Epidermal melanocyte (primary cell): ENCODE data around the gene PDIA2.

ENCODE experiments used
- DNase-seq: peaks from one replicate; pipeline ENCODE4 v3.0.0; 2011; ENCODE audit warnings: low spot score; ENCODE audit not compliant: insufficient read length

Gene PDIA2

DNA sequence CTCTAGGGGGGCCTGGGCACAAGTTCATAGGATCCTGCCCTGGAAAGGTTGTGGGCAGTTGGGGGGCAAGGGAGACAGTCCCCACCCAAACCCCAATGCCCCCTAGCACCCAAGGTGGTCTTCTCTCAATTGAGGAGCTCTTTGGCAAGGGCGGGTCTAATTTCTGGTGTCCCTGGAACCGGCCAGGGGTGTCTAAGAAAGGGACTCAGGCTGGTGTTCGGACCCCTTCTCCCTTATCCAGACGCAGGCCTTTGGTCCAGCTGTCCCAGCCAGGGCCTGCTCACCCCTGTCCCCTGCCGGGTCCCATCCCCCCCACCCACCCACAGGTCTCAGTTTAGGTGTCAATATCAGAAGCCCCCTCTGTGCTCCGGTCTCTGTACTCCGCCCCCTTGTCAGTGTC lies 3.4 kb upstream of the PDIA2 start:
- DNase-seq: no peak

DNA sequence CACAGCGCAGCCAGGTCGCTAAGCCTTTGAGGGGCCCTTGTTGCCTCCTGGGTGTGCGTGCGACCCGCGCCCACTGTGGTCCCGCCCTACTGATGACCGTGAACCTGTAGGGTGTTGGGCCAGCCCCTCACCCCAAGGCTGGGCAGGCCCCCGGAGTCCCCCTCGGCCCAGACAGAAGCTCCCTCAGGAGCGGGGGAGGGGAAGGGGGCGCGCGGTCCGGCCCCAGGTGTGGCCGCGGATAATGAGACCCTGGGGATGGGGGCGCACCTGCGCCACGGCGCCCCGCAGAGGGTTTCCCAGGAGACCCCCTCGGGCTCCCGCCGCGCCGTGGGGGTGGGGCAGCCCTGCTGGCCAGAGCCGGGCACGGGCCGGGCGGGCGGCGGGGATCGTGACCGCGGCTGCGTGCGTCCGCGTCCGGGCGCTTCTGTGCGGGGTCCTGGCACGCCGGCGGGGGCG lies 2.9 kb upstream of the PDIA2 start:
- DNase-seq: no peak

DNA sequence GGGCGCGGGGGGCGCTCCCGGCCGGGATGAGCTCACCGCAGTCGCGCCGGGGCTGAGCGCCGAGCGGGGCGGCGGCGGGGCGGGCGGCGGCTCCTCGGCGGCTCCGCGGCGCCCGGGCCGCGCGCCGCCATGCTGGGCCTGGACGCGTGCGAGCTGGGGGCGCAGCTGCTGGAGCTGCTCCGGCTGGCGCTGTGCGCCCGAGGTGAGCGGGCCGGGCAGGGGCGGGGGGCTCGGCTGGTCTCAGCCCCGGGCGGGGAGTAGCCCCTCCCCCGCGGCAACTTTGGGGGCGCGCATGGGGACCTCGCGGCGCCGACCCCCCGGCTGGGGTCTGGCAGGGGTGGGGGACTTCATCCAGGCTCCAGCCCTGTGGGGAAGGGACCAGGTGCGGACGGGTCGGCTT lies 2.4 kb upstream of the PDIA2 start, which contains the start of gene ARHGDIG:
Gene ARHGDIG (plus strand): TSS at position 40 of the 400 bp plus-strand sequence. CDS start 90 bp downstream, at position 130.
- DNase-seq: no peak

DNA sequence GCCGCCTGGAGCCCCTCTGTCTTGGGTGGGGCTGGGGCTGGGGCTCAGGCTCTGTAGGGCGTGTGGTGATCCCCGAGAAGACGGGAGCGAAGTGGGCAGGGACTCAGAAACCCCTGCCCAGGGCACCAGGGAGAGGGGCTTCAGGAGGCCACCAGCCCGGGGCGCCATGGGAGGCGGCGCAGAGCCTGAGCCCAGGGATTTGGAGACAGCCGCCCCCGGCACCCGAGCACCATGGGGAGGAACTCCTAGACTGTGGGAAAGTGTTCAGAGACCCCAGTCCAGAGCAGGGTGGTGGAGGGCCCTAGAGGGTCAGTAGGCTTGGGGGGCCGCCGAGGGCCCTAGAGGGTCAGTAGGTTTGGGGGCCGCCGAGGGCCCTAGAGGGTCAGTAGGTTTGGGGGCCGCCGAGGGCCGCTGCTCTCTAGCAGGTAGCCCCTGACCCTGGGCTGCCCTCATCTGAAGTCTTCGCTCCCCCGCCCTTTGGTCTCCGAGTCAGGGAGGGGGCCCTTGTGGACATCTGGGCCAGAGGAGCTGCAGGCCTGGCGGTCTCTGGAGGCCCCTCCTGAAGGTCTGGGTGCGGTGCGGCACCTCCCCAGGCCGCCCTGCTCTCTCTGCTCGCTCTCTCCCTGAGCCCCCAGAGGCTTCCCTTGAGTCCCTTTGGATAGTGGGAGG lies 1.8 kb upstream of the PDIA2 start:
- no peak for DNase-seq

DNA sequence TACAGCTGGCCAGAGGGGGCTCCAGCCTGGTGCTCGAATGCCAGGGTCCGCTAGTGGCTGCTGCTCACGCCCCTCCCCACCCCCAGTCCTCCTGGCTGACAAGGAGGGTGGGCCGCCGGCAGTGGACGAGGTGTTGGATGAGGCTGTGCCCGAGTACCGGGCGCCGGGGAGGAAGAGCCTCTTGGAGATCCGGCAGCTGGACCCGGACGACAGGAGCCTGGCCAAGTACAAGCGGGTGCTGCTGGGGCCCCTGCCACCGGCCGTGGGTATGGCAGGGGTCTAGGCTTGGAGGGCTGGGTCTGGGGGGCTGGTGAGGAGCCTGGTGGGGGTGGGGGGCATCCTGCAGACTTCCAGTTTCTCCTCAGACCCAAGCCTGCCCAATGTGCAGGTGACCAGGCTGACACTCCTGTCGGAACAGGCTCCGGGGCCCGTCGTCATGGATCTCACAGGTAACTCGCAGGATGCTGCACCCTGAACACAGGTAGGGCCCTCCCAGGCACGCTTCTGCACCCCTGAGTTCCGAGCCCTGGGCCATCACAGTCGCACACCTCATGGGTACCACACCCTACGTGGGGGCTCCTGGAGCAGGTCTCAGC lies 1.2 kb upstream of the PDIA2 start:
- no peak for DNase-seq

DNA sequence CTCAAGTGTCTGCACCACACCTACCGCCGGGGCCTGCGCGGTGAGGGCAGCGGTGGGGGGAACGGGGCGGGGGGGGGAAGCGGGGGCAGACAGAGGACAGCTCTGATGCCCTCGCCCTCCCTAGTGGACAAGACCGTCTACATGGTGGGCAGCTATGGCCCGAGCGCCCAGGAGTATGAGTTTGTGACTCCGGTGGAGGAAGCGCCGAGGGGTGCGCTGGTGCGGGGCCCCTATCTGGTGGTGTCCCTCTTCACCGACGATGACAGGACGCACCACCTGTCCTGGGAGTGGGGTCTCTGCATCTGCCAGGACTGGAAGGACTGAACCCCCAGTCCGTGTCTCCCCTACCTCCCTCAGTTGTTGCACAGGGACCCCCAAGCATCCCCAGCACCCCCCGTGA lies 473 bp upstream of the PDIA2 start:
- DNase-seq: no peak

DNA sequence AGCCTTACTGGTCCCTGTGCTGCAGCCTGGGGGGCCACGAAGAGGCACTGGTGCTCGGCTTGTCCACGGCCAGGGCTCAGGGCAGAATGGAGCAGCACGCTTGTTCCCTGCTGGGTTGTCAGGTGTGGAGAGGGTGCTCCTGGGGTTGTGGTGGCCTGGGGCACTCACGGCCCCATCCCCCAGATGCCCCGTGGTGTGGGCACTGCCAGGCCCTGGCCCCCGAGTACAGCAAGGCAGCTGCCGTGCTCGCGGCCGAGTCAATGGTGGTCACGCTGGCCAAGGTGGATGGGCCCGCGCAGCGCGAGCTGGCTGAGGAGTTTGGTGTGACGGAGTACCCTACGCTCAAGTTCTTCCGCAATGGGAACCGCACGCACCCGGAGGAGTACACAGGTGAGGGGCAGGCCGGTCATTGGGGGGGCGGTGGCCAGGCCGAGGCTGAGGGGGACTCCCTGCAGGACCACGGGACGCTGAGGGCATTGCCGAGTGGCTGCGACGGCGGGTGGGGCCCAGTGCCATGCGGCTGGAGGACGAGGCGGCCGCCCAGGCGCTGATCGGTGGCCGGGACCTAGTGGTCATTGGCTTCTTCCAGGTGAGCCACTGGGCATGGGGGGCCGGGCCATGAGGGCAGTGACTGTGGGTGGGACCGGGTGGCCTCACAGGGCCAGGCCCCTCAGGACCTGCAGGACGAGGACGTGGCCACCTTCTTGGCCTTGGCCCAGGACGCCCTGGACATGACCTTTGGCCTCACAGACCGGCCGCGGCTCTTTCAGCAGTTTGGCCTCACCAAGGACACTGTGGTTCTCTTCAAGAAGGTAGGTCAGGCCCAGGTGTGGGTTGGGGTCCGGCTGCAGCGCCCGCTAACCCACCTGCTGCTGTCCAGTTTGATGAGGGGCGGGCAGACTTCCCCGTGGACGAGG lies 1.5 kb downstream of the PDIA2 start:
- DNase-seq: no peak

DNA sequence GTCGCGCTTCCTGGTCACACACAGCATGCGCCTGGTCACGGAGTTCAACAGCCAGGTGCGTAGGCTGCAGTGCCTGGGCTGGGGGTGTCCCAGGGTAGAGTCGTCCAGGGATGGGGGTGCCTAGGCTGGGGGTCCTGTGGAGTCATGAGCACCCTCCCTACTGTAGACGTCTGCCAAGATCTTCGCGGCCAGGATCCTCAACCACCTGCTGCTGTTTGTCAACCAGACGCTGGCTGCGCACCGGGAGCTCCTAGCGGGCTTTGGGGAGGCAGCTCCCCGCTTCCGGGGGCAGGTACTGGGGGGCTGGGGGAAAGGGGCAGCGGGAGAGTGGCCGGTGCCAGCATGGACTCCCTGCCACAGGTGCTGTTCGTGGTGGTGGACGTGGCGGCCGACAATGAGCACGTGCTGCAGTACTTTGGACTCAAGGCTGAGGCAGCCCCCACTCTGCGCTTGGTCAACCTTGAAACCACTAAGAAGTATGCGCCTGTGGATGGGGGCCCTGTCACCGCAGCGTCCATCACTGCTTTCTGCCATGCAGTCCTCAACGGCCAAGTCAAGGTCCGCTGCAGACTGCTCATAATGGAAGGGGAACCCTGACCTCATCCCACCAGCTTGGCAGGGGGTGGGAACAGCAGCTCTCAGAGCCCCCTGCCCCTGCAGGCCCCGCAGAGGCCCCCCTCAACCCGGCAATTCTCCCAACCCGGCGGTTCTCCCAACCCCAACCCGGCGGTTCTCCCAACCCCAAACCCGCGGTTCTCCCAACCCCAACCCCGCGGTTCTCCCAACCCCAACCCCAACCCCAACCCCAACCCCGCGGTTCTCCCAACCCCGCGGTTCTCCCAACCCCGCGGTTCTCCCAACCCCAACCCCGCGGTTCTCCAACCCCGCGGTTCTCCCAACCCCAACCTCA lies 2.4 kb downstream of the PDIA2 start:
- DNase-seq: no peak

DNA sequence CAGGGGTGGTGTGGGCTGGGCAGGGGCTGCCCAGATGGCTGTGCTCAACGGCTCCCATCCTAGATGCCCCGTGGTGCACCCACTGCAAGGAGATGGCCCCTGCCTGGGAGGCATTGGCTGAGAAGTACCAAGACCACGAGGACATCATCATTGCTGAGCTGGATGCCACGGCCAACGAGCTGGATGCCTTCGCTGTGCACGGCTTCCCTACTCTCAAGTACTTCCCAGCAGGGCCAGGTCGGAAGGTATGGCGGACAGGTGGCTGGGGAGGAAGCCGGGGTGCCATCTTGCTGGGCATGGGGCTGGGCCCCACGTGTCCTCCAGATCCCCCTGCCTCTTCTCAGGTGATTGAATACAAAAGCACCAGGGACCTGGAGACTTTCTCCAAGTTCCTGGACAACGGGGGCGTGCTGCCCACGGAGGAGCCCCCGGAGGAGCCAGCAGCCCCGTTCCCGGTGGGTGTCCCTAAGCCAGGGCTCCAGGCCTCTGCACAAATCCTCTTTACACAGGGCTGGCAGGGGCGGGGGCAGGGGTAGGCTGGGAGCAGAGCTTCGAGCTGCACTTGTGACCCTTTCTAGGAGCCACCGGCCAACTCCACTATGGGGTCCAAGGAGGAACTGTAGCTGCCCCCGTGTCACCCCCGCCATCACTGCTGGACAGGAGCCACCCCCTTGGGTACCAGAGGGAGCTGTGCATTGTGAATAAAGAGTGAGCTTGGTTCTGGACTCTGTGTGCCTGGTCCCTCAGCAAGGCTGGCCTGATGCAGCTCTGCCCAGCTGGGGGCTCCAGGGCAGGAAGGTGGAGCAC lies 3.7 kb downstream of the PDIA2 start:
- DNase-seq: no peak

DNA sequence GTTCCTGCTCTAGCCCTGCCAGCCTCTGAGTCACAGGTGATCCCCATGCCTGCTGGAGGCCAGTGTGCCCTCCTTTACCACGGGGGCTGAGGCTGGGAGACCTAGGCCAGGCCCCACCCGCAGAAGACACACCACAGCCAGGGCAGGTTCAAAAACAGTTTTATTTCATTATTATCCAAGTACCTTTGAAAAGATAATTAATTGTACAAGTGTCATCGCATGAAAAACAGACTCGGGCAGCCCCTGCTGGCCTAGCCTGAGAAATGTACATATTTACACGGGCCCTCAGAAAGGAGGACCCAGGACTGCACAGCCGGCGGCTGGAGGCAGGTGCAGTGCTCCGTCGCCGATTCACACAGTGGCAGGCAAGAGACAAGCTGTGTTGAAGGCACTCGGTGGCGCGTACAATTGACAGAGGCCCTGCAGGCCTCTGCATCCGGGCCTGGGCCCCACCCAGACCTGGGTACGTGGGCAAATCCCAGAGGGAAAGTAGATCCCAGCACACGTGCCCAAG lies 4.4 kb downstream of the PDIA2 start:
- DNase-seq: no peak

DNA sequence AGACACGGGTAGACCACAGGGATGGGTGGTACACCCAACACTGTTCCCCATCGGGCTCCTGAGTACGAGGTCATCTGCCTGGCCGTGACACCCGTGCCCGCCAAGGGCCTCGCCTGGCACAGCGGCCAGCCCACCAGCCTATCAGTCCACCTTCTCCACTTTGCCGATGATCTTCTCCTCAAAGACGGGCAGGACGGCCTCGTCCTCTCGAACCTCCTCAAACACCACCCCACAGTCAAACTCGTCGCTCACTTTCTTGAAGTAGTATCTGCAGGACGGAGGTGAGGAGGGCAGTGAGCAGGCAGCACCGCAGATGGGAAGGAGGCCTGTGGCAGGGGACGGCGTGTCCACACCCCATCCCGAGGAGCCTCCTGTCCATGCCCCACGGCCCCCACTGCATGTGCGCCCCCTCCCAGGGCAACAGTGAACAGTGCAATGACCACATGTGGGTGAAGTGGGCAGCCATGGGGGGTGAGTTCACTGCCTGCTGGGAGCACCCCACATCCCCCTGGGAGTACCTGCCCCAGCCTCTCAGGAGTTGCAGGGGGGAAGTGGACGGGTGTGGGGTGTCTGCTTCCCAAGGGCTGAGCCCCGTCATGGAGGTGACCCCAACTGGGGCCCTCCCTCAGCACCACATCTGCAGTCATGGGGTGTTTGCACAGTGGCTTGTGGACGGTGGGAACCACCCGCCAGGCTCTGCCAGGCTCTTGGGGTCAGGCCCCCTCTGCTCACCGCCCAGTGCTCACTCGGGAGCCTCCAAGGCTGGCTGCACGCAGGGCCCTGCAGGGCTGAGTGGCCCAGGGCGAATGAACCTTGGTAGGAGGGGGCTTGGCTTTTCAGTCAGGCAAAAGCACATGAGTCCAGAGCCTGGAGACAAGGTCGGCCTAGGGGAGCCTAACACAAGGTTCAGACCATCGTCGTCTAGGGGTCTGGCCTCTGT lies 5.3 kb downstream of the PDIA2 start:
- DNase-seq: no peak

DNA sequence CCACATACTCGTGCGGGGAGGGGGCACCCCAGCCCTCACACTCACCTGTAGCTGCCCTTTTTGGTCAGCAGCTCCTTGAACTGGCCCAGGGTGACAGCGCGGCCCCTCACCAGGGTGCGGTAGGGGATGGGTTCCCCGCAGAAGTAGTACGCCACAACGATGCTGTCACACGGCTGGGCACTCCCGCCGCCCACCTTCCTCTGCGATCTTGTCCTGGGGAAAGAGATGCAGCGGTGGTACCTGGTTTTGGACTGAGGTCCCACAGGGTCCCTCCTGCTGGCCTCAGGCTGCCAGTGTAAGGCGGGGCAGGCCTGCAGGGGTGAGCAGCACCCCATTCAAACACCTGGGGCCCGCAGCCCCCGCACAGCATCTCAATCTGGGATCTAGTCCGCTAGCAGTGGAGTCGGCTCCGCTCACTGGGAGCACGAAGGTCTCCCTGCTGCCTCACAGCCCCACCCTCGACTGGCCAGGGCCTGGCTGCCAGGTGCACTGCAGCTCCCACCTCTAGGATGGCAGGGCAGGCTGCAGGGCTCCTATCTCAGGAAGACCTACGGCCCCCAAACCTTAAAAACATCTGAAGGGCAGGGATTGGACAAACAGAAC lies 6.5 kb downstream of the PDIA2 start:
- no peak for DNase-seq

DNA sequence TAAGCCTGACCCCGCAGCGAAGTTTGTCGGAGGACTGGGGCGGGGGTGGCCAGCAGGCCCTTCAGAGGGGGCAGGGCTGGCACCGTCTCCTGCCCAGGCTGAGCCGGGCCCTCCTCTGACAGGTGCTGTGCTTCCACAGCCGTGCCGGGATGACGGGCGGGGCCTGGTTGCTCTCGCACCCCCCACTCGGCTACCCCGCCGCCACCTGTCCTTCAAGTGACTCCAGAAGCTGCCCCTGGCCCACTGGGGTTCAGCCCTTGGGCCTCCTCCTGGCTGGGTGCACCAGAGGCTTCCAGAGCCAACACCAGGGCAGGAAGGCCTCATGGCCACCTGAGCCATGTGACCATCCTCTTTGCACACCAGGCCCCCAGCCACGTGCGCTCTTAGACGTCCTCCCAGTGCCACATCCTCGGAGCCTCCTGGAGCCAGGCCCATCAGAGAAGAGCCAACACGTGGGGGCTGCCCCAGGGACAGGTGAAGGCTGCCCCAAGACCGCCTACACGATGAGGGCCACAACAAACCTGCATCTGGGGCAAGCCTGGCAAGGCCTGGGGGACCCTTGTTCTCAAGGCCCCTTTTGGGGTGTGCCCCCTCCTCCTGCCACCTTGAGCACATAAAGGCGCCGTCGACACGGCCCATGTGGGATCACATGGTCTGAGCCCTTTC lies 7.2 kb downstream of the PDIA2 start:
- no peak for DNase-seq

DNA sequence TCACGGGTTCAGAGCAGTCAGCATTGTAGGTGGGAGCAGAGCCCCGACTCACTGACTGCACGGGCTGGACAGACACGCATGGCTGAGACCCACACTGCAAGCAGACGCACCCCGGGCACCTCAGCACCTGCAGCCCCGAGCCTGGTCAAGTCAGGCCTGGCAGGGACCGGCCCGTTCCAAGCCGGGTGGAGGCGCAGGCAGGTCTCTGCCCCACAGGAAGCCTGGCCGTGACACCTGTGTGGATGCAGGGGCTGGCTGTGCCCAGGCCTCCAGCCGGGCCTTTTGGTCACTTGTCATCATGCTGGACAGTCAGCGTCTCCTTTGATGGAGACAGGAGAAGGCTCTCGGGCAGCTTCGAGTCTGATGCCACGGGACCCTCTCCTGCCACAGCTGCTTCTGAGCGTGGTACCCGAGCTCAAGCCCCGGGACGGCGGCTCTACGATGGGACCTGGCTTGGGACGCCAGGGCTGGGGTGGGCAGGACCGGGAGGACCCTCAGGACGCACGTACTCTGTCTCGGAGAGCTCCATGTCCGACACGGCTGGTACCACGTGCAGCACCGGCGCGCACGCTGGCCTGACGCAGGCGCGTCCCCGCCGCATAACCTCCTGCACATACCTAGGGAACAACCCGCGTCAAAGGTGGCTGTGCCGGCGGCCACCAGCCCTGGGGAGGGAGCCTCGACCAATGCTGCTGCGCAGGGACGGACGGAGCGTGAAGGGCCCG lies 7.9 kb downstream of the PDIA2 start:
- DNase-seq: no peak

DNA sequence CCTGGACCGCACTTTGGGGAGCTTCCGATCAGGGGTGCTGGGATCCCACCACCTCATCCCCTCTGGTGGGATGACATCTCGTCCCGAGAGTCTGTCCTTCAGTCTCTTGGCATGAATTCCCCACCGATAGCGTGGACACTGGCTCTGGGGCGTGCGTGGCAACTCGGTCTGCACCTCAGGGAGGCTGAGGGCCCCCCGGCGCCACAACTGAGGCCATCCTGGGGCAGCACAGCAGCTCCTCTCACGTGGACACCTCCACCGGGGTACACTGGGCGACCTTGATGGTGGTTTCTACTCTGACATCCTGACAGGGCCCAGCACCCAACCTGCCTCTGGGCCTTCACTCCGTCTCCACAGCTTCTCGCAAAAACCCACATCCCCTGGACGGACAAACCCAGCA lies 8.6 kb downstream of the PDIA2 start:
- no peak for DNase-seq

DNA sequence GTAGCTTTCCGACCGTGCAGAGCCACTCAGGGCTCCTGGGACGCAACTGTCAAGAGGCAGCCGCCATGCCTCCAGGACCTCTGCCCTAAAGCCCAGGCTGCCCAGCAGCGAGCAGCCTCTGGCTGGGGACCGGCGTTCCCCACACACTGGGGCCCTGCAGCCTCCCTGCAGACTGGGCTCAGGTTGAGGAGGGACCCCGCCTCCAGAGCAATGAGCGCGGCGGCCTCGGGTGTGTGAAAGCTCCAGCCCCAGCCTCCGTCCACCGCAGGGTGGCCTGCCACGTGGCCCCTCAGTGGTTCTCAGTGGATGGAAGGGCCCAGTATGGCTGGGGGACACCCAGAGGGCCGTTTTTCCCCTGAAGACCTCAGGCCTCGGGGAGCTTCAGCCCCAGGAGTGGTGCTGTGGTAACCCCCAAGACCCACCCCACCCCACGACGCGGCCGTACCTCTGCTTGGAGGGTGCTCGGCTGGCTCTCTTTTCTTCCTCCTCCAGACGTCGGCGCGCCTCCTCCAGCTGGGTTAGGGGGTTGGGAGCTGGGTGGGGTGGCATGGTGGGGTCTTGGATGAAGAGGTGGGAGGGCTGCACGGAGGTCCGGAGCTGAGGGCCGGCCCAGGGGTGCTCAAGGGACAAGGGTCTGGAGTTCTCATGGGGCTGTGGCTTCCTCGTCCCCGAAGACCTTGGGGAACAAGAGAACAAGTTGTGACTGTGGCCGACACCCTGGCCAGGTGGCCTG lies 10.2 kb downstream of the PDIA2 start:
- DNase-seq: no peak

DNA sequence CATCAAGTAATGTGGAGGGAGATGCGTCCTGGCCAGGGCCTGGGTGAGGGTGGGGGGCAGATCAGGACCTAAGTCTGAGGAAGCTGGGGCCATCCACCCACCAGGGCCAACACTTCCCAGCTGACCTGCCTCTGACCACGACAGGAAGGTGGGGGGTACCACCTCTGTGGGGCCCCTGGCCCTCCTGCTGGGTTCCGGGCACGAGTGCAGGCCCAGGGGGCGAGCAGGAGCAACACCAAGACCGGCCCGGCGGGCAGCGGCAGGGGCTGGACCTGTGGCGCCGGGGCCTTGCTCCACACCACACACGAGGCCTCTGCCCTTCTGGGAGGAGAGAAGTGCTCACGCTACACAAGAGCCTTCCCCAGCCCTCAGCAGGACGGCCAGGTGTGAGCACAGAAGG lies 13.3 kb downstream of the PDIA2 start:
- no peak for DNase-seq
